Measurements from ENCODE around the gene CLEC16A.

CLEC16A gene

DNA sequence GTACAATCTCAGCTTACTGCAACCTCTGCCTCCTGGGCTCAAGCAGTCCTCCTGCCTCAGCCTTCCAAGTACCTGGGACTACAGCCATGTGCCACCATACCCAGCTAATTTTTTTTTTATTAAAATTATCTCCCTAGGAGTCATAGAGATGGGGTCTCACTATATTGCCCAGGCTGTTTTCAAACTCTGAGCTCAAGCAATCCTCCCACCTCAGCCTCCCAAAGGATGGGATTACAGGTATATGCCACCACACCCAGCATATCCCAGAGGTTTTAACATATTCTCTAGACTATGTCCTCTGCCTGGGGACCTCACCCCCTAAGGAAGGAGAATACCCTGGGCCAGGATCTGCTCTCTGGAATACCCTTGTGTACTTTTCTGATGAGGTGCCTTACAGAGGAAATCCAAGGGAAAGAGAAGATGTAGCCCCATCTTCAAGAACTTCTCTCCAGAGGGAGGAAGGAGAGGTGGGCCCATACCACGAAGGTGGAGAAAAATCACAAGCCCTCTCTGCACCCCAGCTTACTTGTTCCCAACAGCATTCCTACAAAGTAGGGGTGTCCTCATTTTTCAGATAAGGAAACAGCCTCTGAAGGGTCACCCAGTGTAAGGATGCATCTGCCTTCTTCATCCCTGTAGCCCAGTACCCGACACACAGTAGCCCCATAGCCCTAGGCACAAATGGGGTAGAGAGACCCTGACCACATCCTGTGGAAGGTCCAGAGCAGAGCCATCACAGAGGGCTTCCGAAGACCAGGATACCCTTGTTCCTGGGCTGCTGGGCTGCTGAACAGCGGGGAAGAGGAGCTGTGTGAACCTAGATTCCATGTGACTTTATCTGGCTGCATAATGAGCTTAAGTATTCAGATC, 160.0 kb downstream of the CLEC16A start:
- no peak for DNase-seq

- DNase-seq: peak; percentile 97
Observed at GRCh38 chr16:11105038-11105903, 160.9 kb downstream of the CLEC16A start.

DNA sequence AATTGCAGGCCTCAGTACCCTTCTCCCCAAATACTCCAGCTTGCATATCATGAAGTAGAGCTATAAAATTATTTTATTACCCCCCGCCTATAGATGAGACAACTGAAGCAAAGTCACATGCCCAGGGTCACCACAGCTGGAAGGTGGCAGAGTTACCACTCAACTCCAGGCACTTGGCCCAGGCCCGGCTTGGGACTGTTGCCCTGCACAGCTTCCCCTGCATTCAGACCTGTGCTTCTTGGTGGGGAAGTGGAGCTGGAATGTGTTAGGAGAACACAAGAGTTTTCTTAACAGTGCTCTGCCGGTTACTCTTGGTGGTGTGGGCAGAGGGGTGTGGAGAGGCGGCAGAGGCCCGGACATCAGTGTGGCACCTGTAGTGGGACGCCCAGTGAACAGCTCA, 162.4 kb downstream of the CLEC16A start:
- DNase-seq: no peak

DNA sequence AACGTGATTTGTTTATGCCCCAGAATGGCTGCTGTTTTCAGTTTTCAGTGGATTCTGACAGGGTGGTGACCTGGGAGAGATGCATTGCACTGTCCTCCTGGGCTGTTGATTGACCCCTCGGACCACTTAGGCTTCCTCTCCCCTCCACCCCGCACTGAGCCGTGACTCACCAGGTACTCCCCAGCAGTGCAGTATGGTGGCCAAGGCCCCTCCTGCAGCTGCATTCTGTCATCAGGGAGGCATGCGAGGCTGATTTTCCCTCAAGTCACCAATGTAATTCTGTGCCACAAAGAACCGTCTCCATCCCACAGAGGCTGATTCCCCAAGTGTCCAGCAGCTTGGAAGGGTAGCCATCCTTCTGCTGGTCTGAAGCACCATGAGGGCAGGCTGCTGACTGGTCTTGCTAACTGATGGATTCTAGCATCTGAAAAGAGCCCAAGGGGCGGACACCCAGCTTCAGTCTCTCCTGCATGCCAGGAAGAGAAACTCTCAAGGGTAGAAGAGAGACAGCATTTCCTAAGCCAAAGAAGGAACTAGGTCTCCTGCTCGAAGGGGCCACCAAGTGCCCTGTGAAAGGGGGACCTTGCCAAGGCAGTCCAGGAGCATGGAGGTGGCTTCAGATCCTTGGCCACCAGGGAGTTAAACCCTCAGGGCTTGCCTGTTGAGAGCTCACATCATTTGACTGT, 163.6 kb downstream of the CLEC16A start:
- DNase-seq: no peak

GRCh38 chr16:11108466-11108805, 164.1 kb downstream of the CLEC16A start:
- no peak for DNase-seq

- DNase-seq: no peak
Observed at GRCh38 chr16:11109566-11109965, 165.2 kb downstream of the CLEC16A start.

GRCh38 chr16:11111150-11111549, 166.8 kb downstream of the CLEC16A start:
- no peak for DNase-seq

DNA sequence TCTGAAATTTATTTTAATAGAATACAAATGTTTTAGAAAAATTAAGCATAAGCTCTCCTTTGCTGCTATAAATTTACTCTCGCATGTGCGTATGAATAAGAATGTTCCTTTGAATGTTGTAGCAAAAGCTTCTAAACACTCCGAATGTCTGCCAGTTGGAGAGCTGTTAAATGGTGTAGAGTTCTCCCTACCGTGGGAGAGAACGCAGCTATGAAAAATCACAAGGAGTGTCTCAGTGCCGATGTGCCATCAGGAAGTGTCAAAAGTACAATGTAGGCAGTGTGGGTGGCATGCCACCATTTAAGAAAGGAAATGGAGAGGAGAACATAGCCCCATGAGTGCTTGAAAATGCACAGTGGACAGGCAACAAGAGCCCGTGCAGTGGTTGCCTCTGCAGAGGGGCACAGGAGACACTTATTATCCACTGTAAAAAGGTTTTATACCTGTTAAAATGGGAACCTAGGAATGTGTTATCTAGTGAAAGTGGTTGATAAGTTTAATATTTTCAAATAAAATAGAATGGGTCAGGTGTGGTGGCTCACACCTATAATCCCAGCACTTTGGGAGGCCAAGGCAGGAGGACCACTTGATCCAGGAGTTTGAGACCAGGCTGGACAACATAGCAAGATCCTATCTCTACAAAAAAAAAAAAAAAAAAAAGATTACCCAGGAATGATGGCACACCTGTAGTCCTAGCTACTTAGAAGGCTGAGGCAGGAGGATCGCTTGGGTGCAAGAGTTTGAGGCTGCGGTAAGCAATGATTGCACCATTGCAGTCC, 167.7 kb downstream of the CLEC16A start:
- no peak for DNase-seq

DNA sequence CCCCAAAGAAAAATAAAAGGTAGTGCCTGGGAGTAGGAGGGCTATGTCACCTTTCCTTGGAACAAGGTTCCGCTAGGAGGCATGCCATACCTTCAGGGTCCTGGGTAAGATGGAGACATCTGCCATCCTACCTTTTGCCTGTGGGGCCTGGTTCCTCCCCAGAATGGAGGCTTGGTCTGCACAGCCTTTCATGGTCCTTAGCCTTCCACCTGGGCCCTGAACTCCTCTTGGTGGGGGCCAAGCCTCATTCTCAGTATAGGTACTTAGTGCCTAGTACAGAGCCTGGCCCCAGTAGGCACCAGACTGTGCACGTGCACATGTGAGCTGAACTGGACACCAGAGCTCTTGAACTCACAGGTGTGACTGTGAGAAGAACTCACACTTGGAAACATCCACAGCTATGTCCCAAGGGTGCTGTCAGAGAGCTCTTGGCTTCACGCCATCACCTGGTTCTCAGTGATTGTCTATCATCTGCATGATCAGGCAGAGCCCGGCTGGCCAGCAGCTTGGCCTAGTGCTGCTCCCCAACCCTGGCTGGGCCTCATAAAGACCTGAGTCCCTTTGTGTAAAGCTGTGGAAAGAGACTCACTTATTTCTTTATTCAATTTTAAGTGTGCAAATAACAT, 168.5 kb downstream of the CLEC16A start:
- DNase-seq: peak; percentile 66

DNA sequence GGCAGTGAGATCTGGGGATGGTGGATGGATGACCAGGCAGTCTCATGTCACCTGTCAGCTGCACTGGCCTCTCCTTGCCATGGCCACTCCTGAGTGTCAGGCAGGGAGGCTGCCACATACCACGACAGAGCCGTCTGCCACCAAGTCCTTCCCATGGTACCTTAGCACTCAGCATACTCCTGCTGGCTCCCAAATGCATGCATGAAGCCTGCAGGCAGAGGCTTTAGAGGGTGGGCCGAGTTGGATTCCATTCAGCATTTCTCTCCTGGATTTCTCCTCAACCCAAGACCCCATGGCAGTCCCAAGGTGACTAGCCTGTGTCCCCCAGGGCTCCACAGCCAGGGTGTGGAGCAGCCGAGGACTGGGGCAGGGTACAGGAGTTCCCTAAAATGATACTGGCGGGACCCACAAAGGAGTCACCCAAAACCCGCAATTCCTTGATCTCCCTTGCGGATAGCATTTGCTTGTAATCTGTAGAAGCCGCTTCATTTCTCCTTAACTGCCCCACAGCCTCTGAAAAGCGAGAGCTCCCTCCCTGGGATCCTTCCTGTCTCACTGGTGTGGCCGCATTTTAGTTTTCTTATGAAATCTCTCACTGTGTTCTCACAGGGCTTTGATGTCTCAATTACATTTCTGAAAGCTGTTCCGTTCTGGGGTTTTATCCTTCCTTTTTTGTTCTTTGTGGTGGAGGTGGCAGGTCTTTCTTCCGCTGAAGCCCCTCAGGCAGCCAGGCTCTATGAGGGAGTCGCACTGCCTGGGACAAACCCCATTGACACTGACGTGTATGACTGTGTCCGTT, 170.2 kb downstream of the CLEC16A start:
- no peak for DNase-seq

DNA sequence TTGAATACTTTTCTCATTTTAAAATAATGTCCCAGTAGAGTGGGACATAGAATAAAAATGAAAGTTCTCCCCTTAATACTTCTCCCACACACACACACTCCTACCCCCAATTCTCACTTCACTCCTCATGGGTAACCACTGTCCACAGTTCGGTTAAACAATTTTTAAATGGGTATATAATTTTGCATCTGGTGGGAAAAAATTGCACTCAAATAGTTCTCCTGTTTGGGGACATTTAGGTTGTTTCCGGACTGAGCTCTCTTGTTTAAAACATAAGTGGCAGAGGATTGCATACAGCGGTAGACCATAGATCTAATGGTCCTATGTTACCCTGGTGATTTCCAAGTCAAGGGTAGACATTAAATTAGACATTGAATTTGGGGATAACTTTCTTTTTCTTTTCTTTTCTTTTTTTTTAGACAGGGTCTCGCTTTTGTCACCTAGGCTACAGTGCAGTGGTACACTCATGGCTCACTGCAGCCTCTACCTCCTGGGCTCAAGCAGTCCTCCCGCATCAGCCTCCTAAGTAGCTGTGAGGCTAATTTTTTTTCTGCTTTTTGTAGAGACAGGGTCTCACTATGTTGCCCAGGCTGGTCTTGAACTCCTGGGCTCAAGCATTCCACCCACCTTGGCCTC, 173.3 kb downstream of the CLEC16A start:
- DNase-seq: no peak

GRCh38 chr16:11118479-11118878, 174.1 kb downstream of the CLEC16A start:
- DNase-seq: no peak

GRCh38 chr16:11121083-11121608, 176.8 kb downstream of the CLEC16A start:
- no peak for DNase-seq

DNA sequence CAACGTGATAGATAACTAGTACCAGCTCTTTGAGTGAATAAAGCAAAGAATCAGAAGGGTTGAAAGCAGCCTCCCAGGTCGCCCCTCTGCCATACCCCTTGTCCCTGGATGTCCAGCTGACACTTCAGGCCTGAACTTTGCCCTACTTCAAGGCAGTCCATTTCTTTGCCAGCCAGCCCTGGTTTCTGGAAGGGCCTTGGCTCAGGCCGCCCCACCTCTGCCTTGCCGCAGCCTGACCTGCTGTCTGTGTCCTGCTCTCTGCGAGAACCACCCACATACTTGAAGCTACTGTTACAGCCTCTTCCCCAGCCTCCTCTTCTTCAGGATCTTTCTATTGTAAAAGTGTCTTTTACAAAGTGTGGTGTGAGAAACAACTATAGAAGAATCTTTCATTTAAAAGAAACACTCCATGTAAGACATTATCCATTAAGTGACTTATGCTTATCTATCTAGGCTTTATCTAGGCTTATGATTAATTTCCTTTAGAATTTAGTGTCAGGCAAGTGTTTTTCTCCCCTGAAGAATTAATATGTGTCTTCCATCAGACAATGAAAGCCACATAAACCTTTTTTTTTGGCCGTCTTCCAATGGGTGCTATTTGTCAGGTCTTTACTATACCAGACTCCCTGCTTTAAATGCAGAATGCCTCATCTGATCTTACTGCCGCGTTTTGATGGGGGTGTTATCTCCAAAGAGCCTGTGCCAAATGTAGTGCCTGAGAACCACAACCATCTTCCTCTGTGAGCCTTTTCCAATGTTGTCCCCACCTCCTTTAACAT, 177.7 kb downstream of the CLEC16A start:
- peak; percentile 53 for DNase-seq

- DNase-seq: no peak
Observed at GRCh38 chr16:11123666-11124065, 179.3 kb downstream of the CLEC16A start.

GRCh38 chr16:11125936-11126335, 181.6 kb downstream of the CLEC16A start:
- DNase-seq: no peak

DNA sequence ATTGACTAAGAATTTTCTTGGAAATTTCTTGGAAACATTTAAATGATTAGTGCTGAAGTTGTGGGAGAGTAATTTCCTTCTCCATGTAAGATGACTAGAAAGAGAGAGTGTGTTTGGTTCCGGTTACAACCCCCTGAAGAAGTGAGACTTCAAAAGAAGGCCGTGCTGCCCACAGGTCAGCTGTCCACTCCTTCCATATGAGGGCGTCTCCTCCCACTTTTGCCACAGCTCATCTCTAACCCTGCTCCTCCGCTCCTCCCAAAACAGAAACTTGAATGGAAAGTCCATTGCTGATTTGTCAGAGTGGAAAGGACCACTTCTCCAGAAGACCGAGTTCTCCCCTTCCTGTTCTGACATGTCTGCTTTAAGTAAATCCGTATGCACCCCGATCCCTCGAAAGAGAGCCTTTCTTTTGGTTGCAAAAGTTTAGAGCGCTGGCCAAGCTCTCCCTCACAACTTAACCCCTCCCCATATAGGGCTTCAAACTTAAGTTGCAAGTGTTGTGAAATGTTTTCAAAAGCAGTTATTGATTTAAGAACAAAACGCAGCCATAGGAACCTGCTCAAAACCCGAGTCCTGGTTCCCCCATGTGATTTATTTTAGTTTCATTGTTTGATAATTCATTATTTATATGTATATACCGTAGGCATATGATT, 182.2 kb downstream of the CLEC16A start:
- DNase-seq: no peak

GRCh38 chr16:11127610-11128195, 183.3 kb downstream of the CLEC16A start:
- DNase-seq: no peak
